Smooth muscle cell (in vitro differentiated cells): ENCODE data around the gene ZNF217. TPM values are rescaled to one million over a fixed set of nuclear protein-coding genes. Genes with fewer than 3 reads are reported as not detected.
"Not testable (repeated sequence)": the region's sequence is repeated elsewhere in the genome, so short reads cannot be mapped to it uniquely, and the experiment has no call there.

Source experiments
- DNase-seq: peaks from one replicate; lab custom pipeline; 2025; ENCODE audit not compliant: unreplicated experiment; lab: John Stamatoyannopoulos, UW
- H2AFZ ChIP-seq: fragments of 200-600 bp; sonication (generic); 2 replicates; pipeline ENCODE4 v1.6.0; 2016; ENCODE audit warnings: antibody characterized with exemption, low read depth, mild to moderate bottlenecking
- H3F3A ChIP-seq: fragments of 200-600 bp; sonication (generic); 2 replicates; pipeline ENCODE4 v1.6.0; 2017; ENCODE audit warnings: antibody characterized with exemption, low read depth
- H3K27ac ChIP-seq: fragments of 200-600 bp; sonication (generic); 2 replicates; pipeline ENCODE4 v1.5.1; 2016; ENCODE audit warnings: low read depth, mild to moderate bottlenecking
- H3K27me3 ChIP-seq: fragments of 200-600 bp; sonication (generic); 2 replicates; pipeline ENCODE4 v1.6.1; 2016; ENCODE audit warnings: low read depth, mild to moderate bottlenecking
- H3K36me3 ChIP-seq: fragments of 200-600 bp; sonication (generic); 2 replicates; pipeline ENCODE4 v1.5.1; 2016; ENCODE audit warnings: low read depth
- H3K4me1 ChIP-seq: fragments of 200-600 bp; sonication (generic); 2 replicates; pipeline ENCODE4 v1.5.1; 2016; ENCODE audit warnings: low read depth
- H3K4me2 ChIP-seq: fragments of 200-600 bp; sonication (generic); 2 replicates; pipeline ENCODE4 v1.6.0; 2016; ENCODE audit warnings: mild to moderate bottlenecking
- H3K4me3 ChIP-seq: fragments of 200-600 bp; sonication (generic); 2 replicates; pipeline ENCODE4 v1.5.1; 2016; ENCODE audit warnings: mild to moderate bottlenecking
- H3K79me2 ChIP-seq: fragments of 200-600 bp; sonication (generic); 2 replicates; pipeline ENCODE4 v1.6.0; 2016; ENCODE audit warnings: low read depth, mild to moderate bottlenecking
- H3K9ac ChIP-seq: fragments of 200-600 bp; sonication (generic); 2 replicates; pipeline ENCODE4 v1.6.0; 2016; ENCODE audit warnings: low read depth
- H3K9me3 ChIP-seq: fragments of 200-600 bp; sonication (generic); replicated peaks from 2 replicates; pipeline ENCODE4 v1.5.1; 2016; ENCODE audit warnings: low read depth
- H4K20me1 ChIP-seq: fragments of 200-600 bp; sonication (generic); 2 replicates; pipeline ENCODE4 v1.6.0; 2016; ENCODE audit warnings: low read depth
- CTCF ChIP-seq: fragments of 200-600 bp; sonication (generic); IDR thresholded peaks from 2 replicates; pipeline ENCODE4 v1.5.1; 2017; ENCODE audit warnings: borderline replicate concordance, mild to moderate bottlenecking, antibody characterized with exemption; ENCODE audit not compliant: insufficient read depth, poor library complexity, severe bottlenecking
- WGBS: methylation state at CpG from one replicate; pipeline ENCODE4 v1.1.7; 2016; ENCODE audit warnings: low lambda C conversion rate; 5-methylcytosine and 5-hydroxymethylcytosine counted together
- polyA plus RNA-seq: library from polyadenylated mRNA; unstranded; fragments of >200 nt; fragmentation: Nextera tagmentation; extraction: Ambion mirVana; gene quantifications from 2 replicates; pipeline ENCODE4 v1.2.1, GENCODE V29; 2016
- total RNA-seq: library from RNA; depleted of rRNA; stranded (reverse); fragments of >200 nt; gene quantifications from 2 replicates; pipeline ENCODE4 v1.2.3, GENCODE V29; 2014

The ZNF217 gene
- total and polyA plus RNA-seq, 2 experiments from 2014 or later, result 3.9 to 42.2 TPM

- H3K4me2 ChIP-seq, result no peak overlapping the region
- H2AFZ ChIP-seq, result no peak overlapping the region
- no peak for TF ChIP-seq CTCF
- no peak overlapping the region for H3K9ac ChIP-seq
- WGBS, result 84% methylated on average over 5 of the region's 5 CpGs
- no peaks in the 10 kb centered on the region for H3K9me3 ChIP-seq
- H3K27ac ChIP-seq, result no peak overlapping the region
- no peak overlapping the region for H3K4me3 ChIP-seq
- no peaks in the 10 kb centered on the region for H4K20me1 ChIP-seq
- H3K79me2 ChIP-seq, result no peaks in the 10 kb centered on the region
- H3K36me3 ChIP-seq, result no peaks in the 10 kb centered on the region
- H3K4me1 ChIP-seq, result no peaks in the 10 kb centered on the region
- DNase-seq, result no peak
- H3K27me3 ChIP-seq, result no peaks in the 10 kb centered on the region
- H3F3A ChIP-seq, result no peaks in the 10 kb centered on the region
Measured at GRCh38 chr20:53635221-53635620, 41.6 kb upstream of the ZNF217 start.

GRCh38 chr20:53631909-53632662, 38.4 kb upstream of the ZNF217 start:
- Histone ChIP-seq H3K4me1 (no peaks in the 10 kb centered on the region), H4K20me1 (no peaks in the 10 kb centered on the region), H3K9me3 (no peaks in the 10 kb centered on the region), H2AFZ (no peak overlapping the region), H3K4me3 (no peak overlapping the region), H3K36me3 (no peaks in the 10 kb centered on the region), H3K27ac (no peak overlapping the region), H3K9ac (no peak overlapping the region), H3F3A (no peaks in the 10 kb centered on the region), H3K4me2 (no peak overlapping the region), H3K79me2 (no peaks in the 10 kb centered on the region), H3K27me3 (no peaks in the 10 kb centered on the region)
- DNase-seq, result no peak
- no peak for TF ChIP-seq CTCF
- whole genome bisulfite sequencing, result 91% methylated on average over 12 of the region's 12 CpGs

- Histone ChIP-seq H4K20me1 (no peaks in the 10 kb centered on the region), H3K27me3 (no peaks in the 10 kb centered on the region), H3K9me3 (no peaks in the 10 kb centered on the region), H3K27ac (no peak overlapping the region), H3K4me3 (no peak overlapping the region), H3K4me2 (no peak overlapping the region), H2AFZ (no peak overlapping the region), H3K9ac (no peak overlapping the region), H3F3A (no peaks in the 10 kb centered on the region), H3K4me1 (no peaks in the 10 kb centered on the region), H3K79me2 (no peaks in the 10 kb centered on the region), H3K36me3 (no peaks in the 10 kb centered on the region)
- WGBS, result 94% methylated on average over 5 of the region's 5 CpGs
- DNase-seq, result no peak
- no peak for TF ChIP-seq CTCF
Measured at GRCh38 chr20:53629436-53629835, 35.8 kb upstream of the ZNF217 start.

- not testable (repeated sequence) for H3K79me2 ChIP-seq, H3K9ac ChIP-seq, DNase-seq, H3K4me2 ChIP-seq, H3K4me1 ChIP-seq, H3K36me3 ChIP-seq, H4K20me1 ChIP-seq, H3K9me3 ChIP-seq, H3K27ac ChIP-seq, H2AFZ ChIP-seq, H3F3A ChIP-seq, H3K4me3 ChIP-seq, H3K27me3 ChIP-seq
- 97% methylated on average over 6 of the region's 6 CpGs for WGBS
Measured at GRCh38 chr20:53628758-53629157, 35.1 kb upstream of the ZNF217 start.
